BLaER1 (cell line): Measurements from ENCODE around the gene MUC6.

Source experiments
- H3K27ac ChIP-seq: shearing (Covaris generic); formaldehyde crosslinking; 2 replicates; pipeline ENCODE4 v1.8.1; 2022
- H3K27me3 ChIP-seq: shearing (Covaris generic); formaldehyde crosslinking; 2 replicates; pipeline ENCODE4 v1.8.1; 2022
- H3K36me3 ChIP-seq: shearing (Covaris generic); formaldehyde crosslinking; 2 replicates; pipeline ENCODE4 v1.8.1; 2022
- H3K4me1 ChIP-seq: shearing (Covaris generic); formaldehyde crosslinking; 2 replicates; pipeline ENCODE4 v1.8.1; 2022
- H3K4me2 ChIP-seq: shearing (Covaris generic); formaldehyde crosslinking; 2 replicates; pipeline ENCODE4 v1.8.1; 2022
- H3K4me3 ChIP-seq: shearing (Covaris generic); formaldehyde crosslinking; 2 replicates; pipeline ENCODE4 v1.8.1; 2022
- H3K9ac ChIP-seq: shearing (Covaris generic); formaldehyde crosslinking; 2 replicates; pipeline ENCODE4 v1.8.1; 2022
- H3K9me3 ChIP-seq: shearing (Covaris generic); formaldehyde crosslinking; 2 replicates; pipeline ENCODE4 v1.8.1; 2022
- H4K20me1 ChIP-seq: shearing (Covaris generic); formaldehyde crosslinking; 2 replicates; pipeline ENCODE4 v1.8.1; 2022
- Cebpa-rat ChIP-seq: shearing (Covaris generic); IDR thresholded peaks from 2 replicates; pipeline ENCODE4 v1.8.1; 2022

MUC6 gene

GRCh38 chr11:963852-964251 lies 72.7 kb downstream of the MUC6 start:
- Histone ChIP-seq H3K4me3 (no peak overlapping the region), H3K9ac (no peak overlapping the region), H3K9me3 (no peaks in the 10 kb centered on the region), H4K20me1 (peaks cover 76% of the 10 kb centered on the region), H3K36me3 (peaks cover 74% of the 10 kb centered on the region), H3K4me1 (peaks cover 36% of the 10 kb centered on the region), H3K4me2 (no peak overlapping the region), H3K27me3 (no peaks in the 10 kb centered on the region), H3K27ac (no peak overlapping the region)
- no peak for TF ChIP-seq Cebpa-rat
